Suprapubic skin (tissue), 4 donors: Measurements from ENCODE around the gene SLC41A2. TPM values are rescaled to one million over a fixed set of nuclear protein-coding genes. Genes with fewer than 3 reads are reported as not detected.

Experiments used
- DNase-seq, 2 donors: peaks; one replicate each; pipeline ENCODE4 v3.0.0-alpha.2; 2019; ENCODE audit warnings: low spot score in 2 of 2
- H3K27ac ChIP-seq: fragments of 200-600 bp; sonication (generic); one replicate; pipeline ENCODE4 v1.5.1; 2019
- H3K27me3 ChIP-seq: fragments of 200-600 bp; sonication (generic); one replicate; pipeline ENCODE4 v1.5.1; 2019
- H3K36me3 ChIP-seq: fragments of 200-600 bp; sonication (generic); one replicate; pipeline ENCODE4 v1.5.1; 2019
- H3K4me1 ChIP-seq: fragments of 200-600 bp; sonication (generic); one replicate; pipeline ENCODE4 v1.5.1; 2019
- H3K4me3 ChIP-seq: fragments of 200-600 bp; sonication (generic); one replicate; pipeline ENCODE4 v1.5.1; 2019; ENCODE audit warnings: mild to moderate bottlenecking
- H3K9me3 ChIP-seq: fragments of 200-600 bp; sonication (generic); one replicate; pipeline ENCODE4 v1.5.1; 2019
- EP300 ChIP-seq: sonication (generic); formaldehyde crosslinking; IDR thresholded peaks from one replicate; pipeline ENCODE4 v1.6.1; 2017; ENCODE audit warnings: antibody characterized with exemption
- POLR2A ChIP-seq, 2 donors: fragments of 450-650 bp; IDR thresholded peaks; one replicate each; pipeline ENCODE4 v1.6.1; 2017; ENCODE audit warnings: antibody characterized with exemption in 2 of 2, mild to moderate bottlenecking in 2 of 2, moderate library complexity in 2 of 2
- POLR2AphosphoS5 ChIP-seq, 3 donors: sonication (generic); formaldehyde crosslinking; IDR thresholded peaks; one replicate each; pipeline ENCODE4 v1.6.1; 2017; ENCODE audit warnings: antibody characterized with exemption in 3 of 3
- WGBS: methylation state at CpG from one replicate; pipeline ENCODE4 v1.1.5; 2018; 5-methylcytosine and 5-hydroxymethylcytosine counted together
- total RNA-seq, 4 donors: library from RNA; depleted of rRNA; stranded (reverse); fragments of >200 nt; gene quantifications; one replicate each; pipeline ENCODE4 v1.1.0, GENCODE V29; 2016
- TF ChIP-seq, protein P1 (sequence below), 2 donors: fragments of 200-600 bp in 1 of 2; fragments of 450-650 bp in 1 of 2; sonication (generic) in 1 of 2; IDR thresholded peaks; one replicate each; pipeline ENCODE4 v1.5.1; 2016 to 2019; ENCODE audit warnings: antibody characterized with exemption in 2 of 2, mild to moderate bottlenecking in 1 of 2, moderate library complexity in 1 of 2

The SLC41A2 gene
- total RNA-seq, 4 donors from 2014 or later: 1.8 to 14.6 (median 6.6) TPM

DNA sequence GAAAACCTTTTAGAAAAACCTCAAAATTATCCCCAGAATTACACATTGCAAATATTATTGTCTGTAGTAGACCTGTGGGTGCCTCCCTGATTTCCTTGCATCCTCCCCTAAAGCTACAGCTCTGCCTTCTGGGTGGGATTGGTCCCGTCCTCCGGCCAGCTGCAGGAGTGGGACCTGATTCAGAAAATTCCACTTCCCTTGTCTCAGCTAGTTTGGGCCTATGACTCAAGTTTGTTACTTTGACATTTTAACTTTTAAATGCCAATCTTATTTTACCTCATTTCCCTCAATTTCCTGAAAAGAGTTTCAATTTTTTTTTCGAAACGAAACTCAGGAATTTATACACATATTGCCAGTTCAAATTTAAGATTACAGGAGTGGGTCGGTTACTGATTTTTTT lies 13.2 kb upstream of the SLC41A2 start:
- H3K36me3 ChIP-seq: no peaks in the 10 kb centered on the region
- no peak for DNase-seq
- TF ChIP-seq, protein P1, sequence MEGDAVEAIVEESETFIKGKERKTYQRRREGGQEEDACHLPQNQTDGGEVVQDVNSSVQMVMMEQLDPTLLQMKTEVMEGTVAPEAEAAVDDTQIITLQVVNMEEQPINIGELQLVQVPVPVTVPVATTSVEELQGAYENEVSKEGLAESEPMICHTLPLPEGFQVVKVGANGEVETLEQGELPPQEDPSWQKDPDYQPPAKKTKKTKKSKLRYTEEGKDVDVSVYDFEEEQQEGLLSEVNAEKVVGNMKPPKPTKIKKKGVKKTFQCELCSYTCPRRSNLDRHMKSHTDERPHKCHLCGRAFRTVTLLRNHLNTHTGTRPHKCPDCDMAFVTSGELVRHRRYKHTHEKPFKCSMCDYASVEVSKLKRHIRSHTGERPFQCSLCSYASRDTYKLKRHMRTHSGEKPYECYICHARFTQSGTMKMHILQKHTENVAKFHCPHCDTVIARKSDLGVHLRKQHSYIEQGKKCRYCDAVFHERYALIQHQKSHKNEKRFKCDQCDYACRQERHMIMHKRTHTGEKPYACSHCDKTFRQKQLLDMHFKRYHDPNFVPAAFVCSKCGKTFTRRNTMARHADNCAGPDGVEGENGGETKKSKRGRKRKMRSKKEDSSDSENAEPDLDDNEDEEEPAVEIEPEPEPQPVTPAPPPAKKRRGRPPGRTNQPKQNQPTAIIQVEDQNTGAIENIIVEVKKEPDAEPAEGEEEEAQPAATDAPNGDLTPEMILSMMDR (IDR thresholded peaks at IDR 0.05): no peak
- TF ChIP-seq EP300: no peak
- no peak overlapping the region for H3K27ac ChIP-seq
- H3K4me3 ChIP-seq: no peak overlapping the region
- no peaks in the 10 kb centered on the region for H3K27me3 ChIP-seq
- 60% methylated on average over 5 of the region's 5 CpGs for whole genome bisulfite sequencing
- peaks cover 5% of the 10 kb centered on the region for H3K4me1 ChIP-seq
- no peaks in the 10 kb centered on the region for H3K9me3 ChIP-seq

DNA sequence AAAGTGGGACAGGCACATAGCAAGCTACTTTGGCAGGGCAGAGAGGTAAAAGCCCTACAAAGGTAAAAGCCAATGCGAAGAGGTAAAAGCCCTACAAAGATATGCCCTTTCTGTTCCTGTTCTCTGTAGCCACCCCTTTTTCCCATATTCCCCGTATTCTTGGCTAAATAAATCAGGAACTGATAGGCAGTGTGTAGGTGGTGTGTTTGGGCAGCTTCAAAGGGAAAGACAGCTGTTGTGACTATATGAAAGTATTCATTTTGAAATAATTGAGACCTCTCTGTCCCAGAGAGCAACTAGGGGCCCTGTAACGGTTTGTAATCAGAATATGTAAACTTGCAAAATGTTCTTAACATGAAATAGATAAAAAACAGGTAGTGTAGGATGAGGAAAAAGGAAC lies 11.3 kb upstream of the SLC41A2 start:
- Histone ChIP-seq H3K4me3 (no peak overlapping the region), H3K27ac (no peak overlapping the region), H3K4me1 (peaks cover under 1% of the 10 kb centered on the region), H3K36me3 (no peaks in the 10 kb centered on the region), H3K9me3 (no peaks in the 10 kb centered on the region), H3K27me3 (no peaks in the 10 kb centered on the region)
- DNase-seq: no peak
- WGBS: 83% methylated on average over 3 of the region's 3 CpGs
- TF ChIP-seq POLR2A (IDR thresholded peaks at IDR 0.05) (no peak), EP300 (no peak), POLR2AphosphoS5 (IDR thresholded peaks at IDR 0.05) (no peak)
- TF ChIP-seq, protein P1 (IDR thresholded peaks at IDR 0.05): no peak

DNA sequence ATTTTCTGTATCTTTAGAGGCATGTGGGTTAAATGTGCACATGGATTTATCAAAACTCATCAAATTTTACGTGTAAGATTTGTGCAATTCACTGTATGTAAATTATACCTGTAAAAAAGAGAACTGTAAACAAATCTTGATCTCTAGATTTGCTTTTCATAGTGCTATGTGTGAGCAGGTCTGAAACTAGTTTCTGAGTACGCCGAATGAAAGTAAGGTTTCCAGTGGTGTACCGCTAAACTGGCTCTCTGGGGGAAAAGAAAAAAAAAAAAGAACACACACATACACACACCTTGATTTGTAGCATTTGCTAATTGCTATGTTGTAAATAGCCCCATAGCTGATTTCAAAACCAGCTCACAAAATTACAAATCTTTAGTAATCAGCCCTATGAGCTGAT lies 8.6 kb upstream of the SLC41A2 start:
- no peaks in the 10 kb centered on the region for H3K4me1 ChIP-seq
- no peak for TF ChIP-seq POLR2A (IDR thresholded peaks at IDR 0.05)
- 88% methylated on average over 4 of the region's 4 CpGs for WGBS
- no peaks in the 10 kb centered on the region for H3K9me3 ChIP-seq
- H3K4me3 ChIP-seq: no peak overlapping the region
- no peaks in the 10 kb centered on the region for H3K36me3 ChIP-seq
- H3K27me3 ChIP-seq: no peaks in the 10 kb centered on the region
- no peak overlapping the region for H3K27ac ChIP-seq
- DNase-seq: no peak

DNA sequence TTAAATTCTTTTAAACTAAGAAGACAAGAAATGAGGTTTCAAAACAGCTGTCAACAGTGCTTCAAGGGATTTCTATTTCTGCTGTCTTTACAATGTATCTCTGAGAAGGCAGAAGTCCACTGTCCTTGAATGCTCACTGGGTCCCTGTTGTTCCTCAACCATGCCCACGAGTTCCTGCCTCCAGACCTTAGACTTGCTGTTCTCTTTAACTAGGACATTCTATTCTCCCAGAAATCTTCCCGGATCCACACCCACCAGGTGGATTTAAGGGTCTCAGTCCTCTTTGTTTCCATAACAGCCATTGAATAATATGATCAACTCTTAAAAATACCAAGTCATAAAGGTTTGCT lies 6.7 kb upstream of the SLC41A2 start:
- WGBS: 71% methylated on average over 2 of the region's 2 CpGs
- TF ChIP-seq, protein P1 (IDR thresholded peaks at IDR 0.05): no peak
- no peak for TF ChIP-seq POLR2AphosphoS5 (IDR thresholded peaks at IDR 0.05)
- TF ChIP-seq POLR2A (IDR thresholded peaks at IDR 0.05): no peak
- no peak for TF ChIP-seq EP300

DNA sequence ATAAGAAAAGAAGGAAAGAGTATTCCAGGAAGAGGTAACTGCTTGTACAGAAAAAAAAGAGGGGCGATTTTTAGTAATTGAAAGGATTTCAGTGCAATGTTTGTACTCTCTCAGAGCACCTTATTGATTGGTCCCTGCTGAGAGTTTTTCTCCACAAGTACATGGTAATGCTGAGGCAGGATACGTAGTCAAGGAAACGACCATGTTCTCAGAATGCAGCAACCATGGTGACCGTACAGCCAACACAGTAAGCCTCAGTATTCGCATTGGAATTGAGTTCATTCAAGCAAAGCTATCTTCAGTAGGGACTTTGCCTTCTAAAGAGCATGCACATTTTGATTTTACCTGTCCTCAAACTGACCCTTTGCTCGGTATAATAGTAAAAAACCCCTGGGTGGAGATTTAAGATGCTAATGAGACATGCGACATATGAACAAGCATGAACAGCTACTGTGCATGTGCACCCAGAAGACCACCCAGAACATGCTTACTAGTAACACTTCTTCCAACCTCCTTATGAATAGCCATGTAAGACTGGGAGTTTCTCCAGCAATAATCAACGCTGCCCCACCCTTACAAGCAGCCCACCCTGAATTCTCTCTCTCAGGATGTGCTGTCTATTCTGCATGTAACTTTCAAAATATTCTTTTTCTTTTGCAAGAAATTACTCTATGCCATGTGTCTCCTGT lies 6.2 kb upstream of the SLC41A2 start:
- H3K36me3 ChIP-seq: no peaks in the 10 kb centered on the region
- no peak overlapping the region for H3K4me3 ChIP-seq
- TF ChIP-seq, protein P1 (IDR thresholded peaks at IDR 0.05): no peak
- TF ChIP-seq EP300: no peak
- no peak for TF ChIP-seq POLR2AphosphoS5 (IDR thresholded peaks at IDR 0.05)
- TF ChIP-seq POLR2A (IDR thresholded peaks at IDR 0.05): no peak
- DNase-seq: no peak
- peaks cover 6% of the 10 kb centered on the region for H3K4me1 ChIP-seq
- no peak overlapping the region for H3K27ac ChIP-seq
- no peaks in the 10 kb centered on the region for H3K9me3 ChIP-seq
- no peaks in the 10 kb centered on the region for H3K27me3 ChIP-seq
- 80% methylated on average over 8 of the region's 8 CpGs for WGBS

More for the DNA sequence above, 6.7 kb upstream of the SLC41A2 start:
- Histone ChIP-seq H3K36me3 (no peaks in the 10 kb centered on the region), H3K27me3 (no peaks in the 10 kb centered on the region), H3K9me3 (no peaks in the 10 kb centered on the region), H3K4me3 (no peak overlapping the region), H3K27ac (no peak overlapping the region), H3K4me1 (peaks cover 1% of the 10 kb centered on the region)
- no peak for DNase-seq

DNA sequence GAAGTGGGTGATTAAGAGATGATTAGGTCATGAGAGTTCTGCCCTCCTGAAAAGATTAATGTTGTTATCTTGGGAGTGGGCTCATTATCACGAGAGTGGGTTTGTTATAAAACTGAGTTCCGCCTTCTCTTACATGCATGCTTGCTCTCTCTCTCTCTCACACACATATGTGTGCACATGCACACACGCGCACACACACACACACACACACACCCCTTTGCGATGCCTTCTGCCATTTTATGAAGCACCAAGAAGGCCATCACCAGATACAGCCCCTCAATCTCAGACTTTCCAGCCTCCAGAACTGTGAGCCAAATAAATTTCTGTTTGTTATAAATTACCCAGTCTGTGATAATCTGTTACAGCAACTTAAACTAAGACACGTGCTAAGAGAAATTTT lies 5.7 kb upstream of the SLC41A2 start:
- Histone ChIP-seq H3K9me3 (no peaks in the 10 kb centered on the region), H3K27ac (no peak overlapping the region), H3K27me3 (no peaks in the 10 kb centered on the region), H3K4me3 (no peak overlapping the region), H3K36me3 (no peaks in the 10 kb centered on the region), H3K4me1 (peaks cover 12% of the 10 kb centered on the region)
- no peak for TF ChIP-seq EP300
- no peak for TF ChIP-seq POLR2A (IDR thresholded peaks at IDR 0.05)
- no peak for TF ChIP-seq POLR2AphosphoS5 (IDR thresholded peaks at IDR 0.05)
- TF ChIP-seq, protein P1 (IDR thresholded peaks at IDR 0.05): no peak
- no peak for DNase-seq
- 83% methylated on average over 6 of the region's 6 CpGs for WGBS
